H1 (cell line): ENCODE measurements around the gene ANLN.

Experiments
- ATF2 ChIP-seq: IDR thresholded peaks from 2 replicates; pipeline ENCODE4 v1.6.1; 2012; ENCODE audit warnings: low read length, inconsistent platforms
- CTCF ChIP-seq, 3 experiments: IDR thresholded peaks; 1 replicate in 2 of 3; 2 replicates in 1 of 3; pipeline versions ENCODE4 v1.5.1 to v1.6.1; 2011; ENCODE audit warnings: low read length in 3 of 3, mild to moderate bottlenecking in 3 of 3, inconsistent platforms in 2 of 3, low read depth in 1 of 3, moderate library complexity in 1 of 3; ENCODE audit not compliant: insufficient read depth in 1 of 3; ENCODE audit errors: control extremely low read depth in 1 of 3
- EP300 ChIP-seq, 2 experiments: IDR thresholded peaks; 1 replicate in 1 of 2; 2 replicates in 1 of 2; pipeline ENCODE4 v1.6.1; 2011 to 2012; ENCODE audit warnings: low read depth in 2 of 2, low read length in 2 of 2, mild to moderate bottlenecking in 2 of 2, borderline replicate concordance in 1 of 2, inconsistent platforms in 1 of 2, moderate library complexity in 1 of 2
- EZH2 ChIP-seq: fragments of 200-600 bp; sonication (generic); IDR thresholded peaks from 2 replicates; pipeline ENCODE4 v1.7.1; 2012; ENCODE audit warnings: low read depth, mild to moderate bottlenecking, moderate library complexity, low read length, inconsistent platforms; ENCODE audit not compliant: severe bottlenecking
- HDAC6 ChIP-seq: IDR thresholded peaks from one replicate; pipeline ENCODE4 v1.7.1; 2012; ENCODE audit warnings: low read depth, mild to moderate bottlenecking, inconsistent platforms, low read length, moderate library complexity
- JUND ChIP-seq: IDR thresholded peaks from 2 replicates; pipeline ENCODE4 v1.6.1; 2011; ENCODE audit warnings: mild to moderate bottlenecking, improper control_type of control experiment, low read length
- POLR2AphosphoS5 ChIP-seq: IDR thresholded peaks from 2 replicates; pipeline ENCODE4 v1.6.1; 2011; ENCODE audit warnings: low read depth, low read length
- POU5F1 ChIP-seq: IDR thresholded peaks from 2 replicates; pipeline ENCODE4 v1.6.1; 2011; ENCODE audit warnings: low read depth, mild to moderate bottlenecking, low read length, moderate library complexity
- RNF2 ChIP-seq: fragments of 200-900, 300-1000 bp; sonication (generic); IDR thresholded peaks from 2 replicates; pipeline ENCODE4 v1.7.1; 2016; ENCODE audit warnings: borderline replicate concordance, low read depth, mild to moderate bottlenecking, antibody characterized with exemption, low read length; ENCODE audit not compliant: poor library complexity, severe bottlenecking; ENCODE audit errors: missing control alignments
- SRF ChIP-seq: IDR thresholded peaks from 2 replicates; pipeline ENCODE4 v1.6.1; 2011; ENCODE audit warnings: mild to moderate bottlenecking, low read depth, low read length, moderate library complexity
- TCF12 ChIP-seq: IDR thresholded peaks from 2 replicates; pipeline ENCODE4 v1.6.1; 2011; ENCODE audit warnings: low read depth, mild to moderate bottlenecking, low read length
- USF2 ChIP-seq: IDR thresholded peaks from 2 replicates; pipeline ENCODE4 v1.6.1; 2011; ENCODE audit warnings: low read length, improper control_type of control experiment

- TF ChIP-seq ATF2 (no peak), CTCF (IDR thresholded peaks at IDR 0.05; ENCODE audit: control extremely low read depth in 1 of 3, insufficient read depth in 1 of 3, low read depth in 1 of 3, low read length in 3 of 3) (no peak), POU5F1 (no peak), POLR2AphosphoS5 (no peak), EZH2 (no peak), HDAC6 (no peak), USF2 (no peak), TCF12 (no peak), EP300 (IDR thresholded peaks at IDR 0.05; ENCODE audit: borderline replicate concordance in 1 of 2, low read depth in 2 of 2, low read length in 2 of 2) (no peak), JUND (no peak), RNF2 (no peak), SRF (no peak)
These were observed 48.5 kb downstream of the ANLN start for GRCh38 chr7:36438211-36438610.
